Activated naive CD4-positive, alpha-beta T cell (primary cell): ENCODE measurements around the gene SYNRG.
A peak's percentile ranks its signal among the peaks of the same experiment; 100 is the strongest.
"Not testable (repeated sequence)": the region's sequence is repeated elsewhere in the genome, so short reads cannot be mapped to it uniquely, and the experiment has no call there.

Source experiments
- DNase-seq, 4 experiments: peaks; one replicate each; lab custom pipeline; 2025; lab: John Stamatoyannopoulos, UW

The SYNRG gene

GRCh38 chr17:37609170-37610040 is at the start of gene SYNRG:
Gene SYNRG, minus strand, starts transcription at chr17:37609418. Its CDS starts 63 bp downstream, at chr17:37609355.
- peak; percentile 84 to 94 (median 88) for DNase-seq

- DNase-seq: no peak
Measured at GRCh38 chr17:37657202-37657601, 48.0 kb upstream of the SYNRG start.

- no peak for DNase-seq
Measured at GRCh38 chr17:37651849-37652248, 42.6 kb upstream of the SYNRG start.

- DNase-seq: no peak
Measured at GRCh38 chr17:37650419-37651003, 41.3 kb upstream of the SYNRG start.

GRCh38 chr17:37648555-37648954 is 39.3 kb upstream of the SYNRG start:
- no peak for DNase-seq

GRCh38 chr17:37647856-37648255 is 38.6 kb upstream of the SYNRG start:
- DNase-seq: no peak

GRCh38 chr17:37643869-37644268 is 34.7 kb upstream of the SYNRG start:
- no peak for DNase-seq

GRCh38 chr17:37643118-37643766 is 34.0 kb upstream of the SYNRG start, which contains the start of gene DDX52:
Gene DDX52, minus strand, starts transcription at chr17:37643446. Its CDS starts 26 bp downstream, at chr17:37643420.
- DNase-seq: peak; percentile 50 to 79 (median 68)

- DNase-seq: no peak
Measured at GRCh38 chr17:37642681-37643080, 33.5 kb upstream of the SYNRG start.

GRCh38 chr17:37640015-37640414 is 30.8 kb upstream of the SYNRG start:
- no peak for DNase-seq

GRCh38 chr17:37637956-37638355 is 28.7 kb upstream of the SYNRG start:
- no peak for DNase-seq

GRCh38 chr17:37616430-37616829 is 7.2 kb upstream of the SYNRG start:
- DNase-seq: not testable (repeated sequence)

- no peak for DNase-seq
Measured at GRCh38 chr17:37614823-37615222, 5.6 kb upstream of the SYNRG start.

GRCh38 chr17:37614391-37614790 is 5.2 kb upstream of the SYNRG start:
- no peak for DNase-seq

- DNase-seq: no peak
Measured at GRCh38 chr17:37610971-37611370, 1.8 kb upstream of the SYNRG start.

GRCh38 chr17:37610041-37610420 is 813 bp upstream of the SYNRG start:
- DNase-seq: not testable (repeated sequence)

- DNase-seq: peak in 2 of 4 experiments; percentile 23 to 39
Measured at GRCh38 chr17:37608351-37609169, 658 bp downstream of the SYNRG start.

- peak in 1 of 4 experiments; percentile 1 for DNase-seq
Measured at GRCh38 chr17:37607637-37608331, 1.4 kb downstream of the SYNRG start.

GRCh38 chr17:37605813-37606505 is 3.3 kb downstream of the SYNRG start:
- DNase-seq: no peak

- no peak for DNase-seq
Measured at GRCh38 chr17:37605081-37605480, 4.1 kb downstream of the SYNRG start.

- DNase-seq: no peak
Measured at GRCh38 chr17:37604556-37604955, 4.7 kb downstream of the SYNRG start.
